Activated CD8-positive, alpha-beta memory T cell treated with anti-CD3 and anti-CD28 coated beads, Interleukin-2, amount 50 U/mL, for 1 hour (primary cell): ENCODE results near the gene KDM6A.
"Not testable (repeated sequence)": the region's sequence is repeated elsewhere in the genome, so short reads cannot be mapped to it uniquely, and the experiment has no call there.

Experiments used
- DNase-seq: peaks from one replicate; pipeline ENCODE4 v3.0.0-alpha.2; 2020; ENCODE audit errors: extremely low read depth

The KDM6A gene

DNA sequence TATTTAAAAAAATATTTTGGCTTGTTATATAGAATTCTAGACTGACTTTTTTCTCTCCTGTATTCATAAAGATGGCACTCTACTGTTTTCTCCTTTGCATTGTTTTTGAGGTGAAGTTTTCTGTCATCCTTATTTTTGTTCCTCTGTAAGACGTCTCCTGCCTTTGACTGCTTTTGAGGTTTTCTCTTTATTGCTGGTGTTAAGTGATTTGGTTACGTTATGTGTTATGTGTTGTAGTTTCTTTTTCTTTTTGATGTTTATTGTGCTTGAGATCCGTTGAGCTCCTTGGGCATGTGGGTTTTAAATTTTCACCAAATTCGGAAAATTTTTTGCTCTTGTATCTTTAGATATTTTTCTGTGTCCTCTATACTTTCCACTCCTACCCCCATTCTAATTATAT lies 50.0 kb downstream of the KDM6A start:
- DNase-seq = no peak

DNA sequence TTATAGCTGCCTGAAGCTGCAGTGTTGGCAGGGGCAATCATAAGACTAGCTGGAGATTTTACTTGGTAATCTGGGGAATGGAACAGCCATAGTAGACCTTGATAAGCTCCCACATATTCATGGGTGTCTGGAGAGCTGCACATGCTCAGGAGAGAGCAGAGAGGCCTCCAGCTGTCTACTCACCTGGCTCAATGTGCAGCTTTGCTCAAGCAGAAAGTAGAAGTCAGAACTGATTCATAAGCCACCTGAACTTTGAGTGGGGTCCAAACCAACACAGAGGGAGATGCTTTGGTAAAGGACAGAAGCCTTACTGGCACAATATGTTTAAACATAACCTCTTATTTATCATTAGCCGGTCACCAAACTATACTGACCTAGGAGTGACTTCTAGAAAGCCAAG lies 54.4 kb downstream of the KDM6A start:
- DNase-seq = no peak

DNA sequence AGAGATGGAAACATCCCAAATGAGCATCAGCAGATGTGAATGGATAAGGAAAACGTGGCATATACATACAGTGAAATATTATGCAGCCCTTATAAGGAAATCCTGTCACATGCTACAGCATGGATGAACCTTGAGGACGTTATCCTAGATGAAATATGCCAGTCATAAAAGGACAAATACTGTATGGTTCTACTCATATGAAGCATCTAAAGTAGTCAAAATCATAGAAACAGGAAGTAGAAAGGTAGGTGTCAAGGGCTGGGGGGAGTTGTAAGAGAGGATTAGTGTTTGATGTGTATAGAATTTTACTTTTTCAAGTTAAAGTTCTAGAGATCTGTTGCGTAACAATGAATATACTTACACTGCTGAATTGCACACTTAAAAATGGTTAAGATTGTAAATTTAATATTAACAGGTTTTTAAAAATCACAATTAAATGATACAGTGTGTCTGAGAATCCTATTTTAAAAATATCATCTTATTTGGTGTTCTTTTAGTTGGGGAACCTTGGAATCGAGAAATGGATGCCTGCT lies 58.5 kb downstream of the KDM6A start:
- DNase-seq = no peak

DNA sequence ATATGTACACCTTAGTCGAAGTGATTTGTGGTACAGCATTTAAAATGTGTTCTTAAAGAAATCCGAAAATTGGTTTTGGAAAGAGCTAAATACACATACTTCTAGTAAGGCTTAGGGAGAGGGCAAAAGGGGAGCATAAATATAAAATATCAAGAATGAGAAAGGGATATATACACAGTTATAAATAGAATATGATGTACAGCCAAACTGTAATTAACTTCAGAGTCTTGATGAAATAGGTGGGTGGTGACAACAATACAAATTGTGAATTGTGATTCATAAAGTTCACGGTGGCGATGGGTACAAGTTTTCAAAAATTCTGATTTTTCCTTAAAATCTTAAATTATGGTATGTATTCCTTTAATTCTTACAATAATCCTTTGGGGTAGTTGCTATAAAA lies 62.2 kb downstream of the KDM6A start:
- no peak for DNase-seq

DNA sequence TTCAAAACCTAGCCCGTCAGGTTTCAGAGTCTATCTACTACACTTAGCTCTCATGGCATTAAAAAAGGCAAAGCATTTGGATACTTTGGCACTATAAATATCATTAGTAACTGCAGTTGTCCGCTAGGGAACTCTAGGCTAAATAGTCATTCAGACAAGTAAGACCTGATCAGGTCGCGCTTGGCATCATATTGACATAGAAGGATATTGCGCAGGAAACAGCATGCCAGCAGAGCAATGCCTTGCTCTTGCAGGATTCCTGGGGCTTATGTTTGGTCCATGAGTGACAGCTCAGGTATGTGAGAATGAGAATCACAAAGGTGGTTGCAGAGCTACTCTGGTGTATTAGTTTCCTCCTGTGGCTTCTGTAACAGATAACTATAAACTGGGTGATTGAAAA lies 62.7 kb downstream of the KDM6A start:
- no peak for DNase-seq

DNA sequence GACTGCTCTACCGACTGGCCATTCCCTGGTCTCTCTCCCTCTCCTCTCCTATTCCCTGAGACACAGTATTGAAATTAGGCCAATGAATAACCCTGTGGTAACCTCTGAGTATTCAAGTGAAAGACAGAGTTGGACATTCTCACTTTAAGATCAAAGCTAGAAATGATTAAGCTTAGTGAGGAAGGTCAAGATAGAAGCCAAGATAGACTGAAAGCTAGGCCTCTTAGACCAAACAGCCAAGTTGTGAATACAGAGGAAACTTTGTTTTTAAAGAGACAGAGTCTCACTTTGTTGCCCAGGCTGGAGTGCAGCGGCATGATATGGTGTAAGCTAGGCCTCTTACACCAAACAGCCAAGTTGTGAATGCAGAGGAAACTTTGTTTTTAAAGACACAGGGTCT lies 64.6 kb downstream of the KDM6A start:
- no peak for DNase-seq

DNA sequence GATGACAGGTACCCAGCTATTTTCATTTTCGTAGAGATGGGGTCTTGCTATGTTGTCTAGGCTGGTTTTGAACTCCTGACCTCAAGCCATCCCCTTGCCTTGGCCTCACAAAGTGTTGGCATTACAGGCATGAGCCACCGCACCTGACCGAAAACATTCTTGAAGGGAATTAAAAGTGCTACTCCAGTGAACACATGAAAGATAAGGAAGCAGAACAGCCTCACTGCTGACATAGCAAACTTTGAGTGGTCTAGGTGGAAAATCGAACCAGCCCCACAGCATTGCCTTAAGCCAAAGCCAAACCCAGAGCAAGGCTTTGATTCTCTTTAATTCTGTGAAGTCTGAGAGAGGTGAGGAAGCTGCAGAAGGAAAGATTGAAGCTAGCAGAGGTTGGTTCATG lies 65.1 kb downstream of the KDM6A start:
- DNase-seq = no peak

DNA sequence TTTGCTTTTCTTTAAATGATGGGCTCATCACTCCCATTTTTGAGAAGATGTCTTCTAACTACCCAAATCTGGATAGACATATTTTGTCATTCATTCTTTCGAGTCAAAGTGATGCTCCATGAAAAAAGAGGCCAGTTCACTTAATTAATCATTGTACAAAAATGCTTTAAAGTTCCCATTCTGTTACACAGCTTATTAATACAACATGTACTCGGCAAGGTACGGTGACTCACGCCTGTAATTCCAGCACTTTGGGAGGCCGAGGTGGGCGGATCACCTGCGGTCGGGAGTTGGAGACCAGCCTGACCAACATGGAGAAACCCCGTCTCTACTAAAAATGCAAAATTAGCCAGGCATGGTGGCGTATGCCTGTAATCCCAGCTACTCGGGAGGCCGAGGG lies 67.6 kb downstream of the KDM6A start:
- DNase-seq = not testable (repeated sequence)

DNA sequence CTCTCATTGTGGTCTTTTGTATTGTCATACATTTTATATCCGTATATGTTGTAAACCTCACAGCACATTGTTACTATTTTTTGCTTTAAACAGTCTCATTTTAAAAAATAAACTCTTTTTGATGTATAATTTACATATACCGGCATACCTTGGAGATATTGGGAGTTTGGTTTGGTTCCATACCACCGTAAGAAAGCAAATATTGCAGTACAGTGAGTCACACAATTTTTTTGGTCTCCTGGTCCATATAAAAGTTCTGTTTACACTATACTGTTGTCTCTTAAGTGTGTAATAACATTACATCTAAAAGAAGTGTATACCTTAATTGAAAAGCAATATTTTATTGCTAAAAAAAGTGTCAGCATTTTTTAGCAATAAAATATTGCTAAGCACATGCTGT lies 70.0 kb downstream of the KDM6A start:
- no peak for DNase-seq

DNA sequence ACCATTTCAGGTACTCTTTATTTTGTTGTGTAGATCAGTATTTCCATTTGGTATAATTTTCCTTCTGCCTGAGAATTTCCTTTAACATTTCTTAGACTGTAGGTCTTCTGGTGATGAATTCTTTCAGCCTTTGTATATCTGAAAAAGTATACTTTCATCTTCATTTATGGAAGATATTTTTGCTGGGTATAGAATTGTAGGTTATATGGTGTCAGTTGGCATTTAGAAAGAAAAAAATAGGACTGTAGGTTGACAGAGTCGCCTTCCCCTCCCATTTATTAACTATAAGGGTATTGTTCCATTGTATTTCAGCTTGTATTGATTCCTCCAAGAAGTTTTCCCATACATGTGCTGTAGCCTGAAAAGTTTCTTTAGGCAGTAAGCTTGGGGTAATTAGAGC lies 71.9 kb downstream of the KDM6A start:
- DNase-seq = no peak

DNA sequence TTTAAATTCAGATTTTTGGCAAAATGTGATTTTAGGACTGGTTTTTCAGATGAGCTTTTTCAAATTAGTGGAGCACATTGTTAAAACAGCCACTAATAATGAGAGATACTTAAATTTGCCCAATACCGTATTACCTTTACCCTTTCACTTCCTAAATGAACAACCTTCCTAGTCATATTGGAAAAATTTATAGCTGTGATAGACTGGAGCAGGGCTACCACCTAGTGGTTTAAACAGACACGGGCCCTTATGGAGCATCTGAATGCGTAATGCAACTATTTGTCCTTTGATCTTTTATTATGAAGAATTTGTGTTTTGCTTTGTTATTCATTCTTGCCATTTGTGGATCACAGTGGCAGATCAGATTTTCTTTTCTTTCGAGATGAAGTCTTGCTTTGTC lies 72.7 kb downstream of the KDM6A start:
- DNase-seq = no peak

DNA sequence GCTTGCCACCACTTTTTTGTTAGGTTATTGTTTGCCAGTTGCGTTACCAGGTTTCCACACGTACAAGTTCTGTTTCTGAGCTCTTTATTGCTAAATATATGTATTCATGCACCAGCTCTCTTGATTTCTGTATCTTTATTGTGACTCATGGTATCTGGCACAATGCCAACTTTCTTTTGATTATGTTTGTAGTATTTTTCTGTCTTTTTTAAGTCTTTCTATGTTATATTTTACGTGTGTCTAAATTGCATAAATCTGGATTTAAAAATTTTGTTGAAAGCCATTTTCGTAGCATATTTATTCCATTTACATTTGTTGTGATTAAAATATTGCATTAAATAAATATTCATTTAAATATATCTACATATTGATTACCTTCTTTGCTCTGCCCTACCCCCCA lies 73.8 kb downstream of the KDM6A start:
- DNase-seq = no peak

DNA sequence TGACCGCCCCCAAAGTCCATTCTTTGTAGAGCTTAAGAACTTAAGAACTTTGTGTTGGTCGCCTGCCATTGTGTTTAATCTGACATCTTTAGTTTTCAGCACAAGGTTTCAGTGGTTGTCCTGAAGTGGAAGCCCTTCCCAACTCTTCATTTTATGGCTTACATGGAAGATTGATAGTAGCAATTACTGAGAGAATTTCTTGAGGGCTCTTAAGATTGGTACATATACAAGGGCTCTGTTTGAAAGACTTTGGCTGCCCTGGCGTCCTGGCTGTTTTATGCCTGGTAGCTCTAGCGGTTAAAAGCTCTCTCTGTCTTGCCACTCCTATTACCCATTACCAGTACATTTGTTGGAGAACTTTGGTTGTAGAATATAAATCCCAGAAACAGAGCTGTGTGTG lies 75.0 kb downstream of the KDM6A start:
- DNase-seq = no peak

DNA sequence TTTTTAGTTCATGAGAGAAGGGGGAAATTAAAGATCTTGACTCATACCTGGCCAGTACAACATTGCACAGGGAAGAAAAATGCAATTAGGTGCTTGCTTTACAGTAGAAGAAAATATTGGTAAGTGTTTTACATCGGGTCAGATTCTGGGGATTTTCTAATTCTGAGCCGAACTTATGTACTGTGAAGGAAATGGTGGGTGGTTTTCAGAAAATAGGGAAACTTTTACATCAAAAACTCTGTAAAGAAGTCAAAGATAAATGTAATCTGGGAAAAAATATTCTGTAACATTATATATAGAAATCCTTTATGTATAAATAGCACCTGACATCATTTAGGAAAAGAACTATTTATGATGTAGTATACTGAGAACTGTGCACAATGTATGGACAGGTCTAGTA lies 75.4 kb downstream of the KDM6A start:
- DNase-seq = no peak

DNA sequence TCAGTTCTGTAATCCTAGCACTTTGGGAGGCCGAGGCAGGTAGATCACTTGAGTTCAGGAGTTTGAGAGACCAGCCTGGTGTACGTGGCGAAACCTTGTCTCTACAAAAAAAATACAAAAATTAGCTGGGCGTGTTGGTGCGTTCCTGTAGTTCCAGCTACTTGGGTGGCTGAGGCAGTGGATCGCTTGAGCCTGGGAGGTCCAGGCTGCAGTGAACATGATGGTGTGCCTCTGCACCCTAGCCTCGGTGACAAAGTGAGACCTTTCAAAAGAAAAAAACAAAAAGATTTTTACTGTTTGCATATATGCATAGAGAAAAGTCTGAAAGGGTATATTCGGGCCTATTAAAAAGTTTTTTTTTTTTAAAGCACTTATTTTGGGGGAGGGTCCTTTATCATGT lies 76.1 kb downstream of the KDM6A start:
- DNase-seq = no peak

DNA sequence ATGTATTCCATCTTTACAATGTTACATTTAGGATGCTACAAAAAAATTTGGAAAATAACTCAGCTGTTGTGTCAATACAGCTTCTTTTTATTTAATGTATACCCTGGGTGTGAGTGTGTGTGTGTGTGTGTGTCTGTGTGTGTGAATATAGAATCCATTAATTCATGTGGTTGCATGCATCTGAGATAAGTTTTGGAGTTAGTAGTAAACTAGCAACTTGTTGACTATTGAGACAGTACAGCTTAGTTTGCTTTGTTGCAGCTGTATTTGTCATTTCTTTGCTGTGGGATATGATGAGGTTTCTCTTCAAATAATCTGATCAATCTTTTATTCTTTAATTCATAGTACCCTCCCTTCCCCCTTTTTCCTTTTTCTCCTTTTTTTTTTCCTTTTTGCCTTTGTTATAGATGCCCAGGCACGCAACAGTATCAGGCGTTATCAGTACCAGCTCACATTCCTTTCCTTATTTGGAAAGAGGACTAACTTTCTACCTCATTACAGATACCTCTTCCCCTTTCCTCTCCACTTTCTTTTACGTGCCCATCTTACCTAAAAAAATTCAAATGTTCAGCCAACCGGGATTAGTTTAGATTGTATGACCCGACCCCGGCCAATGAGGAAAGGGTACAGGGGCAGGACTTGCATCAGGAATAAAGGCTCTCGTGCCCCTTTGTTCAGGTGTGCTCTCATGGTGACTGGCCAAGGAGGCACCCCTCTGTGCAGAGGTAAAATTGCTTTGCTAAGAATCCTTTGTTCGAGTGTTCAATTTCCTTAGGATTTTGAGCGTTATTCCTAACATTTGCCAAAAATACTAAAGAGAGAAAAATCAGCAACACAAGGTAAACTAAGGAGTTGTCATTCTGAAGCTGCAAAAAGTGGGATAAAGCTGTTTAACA lies 77.7 kb downstream of the KDM6A start:
- not testable (repeated sequence) for DNase-seq

DNA sequence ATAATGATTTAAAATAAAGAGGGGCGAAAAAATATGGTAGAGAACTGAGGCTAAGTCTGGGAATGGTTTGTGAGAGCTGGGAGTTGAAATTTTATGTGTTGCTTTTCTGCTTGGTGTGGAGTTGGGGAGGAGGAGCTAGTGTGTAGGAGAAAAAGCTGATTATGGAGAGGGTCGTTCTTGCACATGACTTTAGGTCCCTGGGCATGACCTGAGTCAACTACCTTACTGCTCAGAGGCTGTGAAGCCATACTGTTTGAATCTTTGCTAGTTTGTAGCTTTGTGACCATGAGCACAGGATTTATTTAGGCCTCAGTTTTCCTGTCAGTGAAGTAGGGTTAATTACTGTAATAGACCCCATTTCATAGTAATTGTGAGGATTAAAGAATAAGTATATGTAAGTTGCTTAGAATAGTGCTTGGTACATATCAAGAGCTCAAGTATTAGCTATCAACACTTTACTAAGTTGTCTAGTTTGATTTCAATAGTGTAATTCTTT lies 78.6 kb downstream of the KDM6A start:
- no peak for DNase-seq

DNA sequence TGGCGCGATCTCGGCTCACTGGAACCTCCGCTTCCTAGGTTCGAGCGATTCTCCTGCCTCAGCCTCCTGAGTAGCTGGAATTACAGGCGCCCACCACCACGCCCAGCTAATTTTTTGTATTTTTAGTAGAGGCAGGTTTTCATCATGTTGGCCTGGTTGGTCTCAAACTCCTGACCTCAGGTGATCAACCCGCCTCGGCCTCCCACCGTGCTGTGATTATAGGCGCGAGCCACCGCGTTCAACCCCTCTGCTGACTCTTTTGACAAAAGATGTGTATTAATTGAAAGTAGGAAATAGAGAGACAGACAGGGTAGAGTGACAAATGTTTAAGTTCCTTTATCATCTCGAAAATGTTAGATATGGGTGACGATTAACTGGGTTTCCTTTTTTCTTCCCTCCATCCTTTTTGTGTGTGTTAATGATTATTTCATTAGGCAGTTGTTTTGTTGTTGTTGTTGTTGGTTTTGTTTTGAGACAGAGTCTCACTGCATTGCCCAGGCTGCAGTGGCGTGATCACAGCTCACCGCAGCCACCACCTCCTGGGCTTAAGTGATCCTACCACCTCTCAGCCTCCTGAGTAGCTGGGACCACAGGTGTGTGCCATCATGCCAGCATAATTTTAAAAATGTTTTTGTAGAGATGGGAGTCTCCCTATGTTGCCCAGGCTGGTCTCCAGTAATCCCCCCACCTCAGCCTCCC lies 79.5 kb downstream of the KDM6A start:
- DNase-seq = no peak

DNA sequence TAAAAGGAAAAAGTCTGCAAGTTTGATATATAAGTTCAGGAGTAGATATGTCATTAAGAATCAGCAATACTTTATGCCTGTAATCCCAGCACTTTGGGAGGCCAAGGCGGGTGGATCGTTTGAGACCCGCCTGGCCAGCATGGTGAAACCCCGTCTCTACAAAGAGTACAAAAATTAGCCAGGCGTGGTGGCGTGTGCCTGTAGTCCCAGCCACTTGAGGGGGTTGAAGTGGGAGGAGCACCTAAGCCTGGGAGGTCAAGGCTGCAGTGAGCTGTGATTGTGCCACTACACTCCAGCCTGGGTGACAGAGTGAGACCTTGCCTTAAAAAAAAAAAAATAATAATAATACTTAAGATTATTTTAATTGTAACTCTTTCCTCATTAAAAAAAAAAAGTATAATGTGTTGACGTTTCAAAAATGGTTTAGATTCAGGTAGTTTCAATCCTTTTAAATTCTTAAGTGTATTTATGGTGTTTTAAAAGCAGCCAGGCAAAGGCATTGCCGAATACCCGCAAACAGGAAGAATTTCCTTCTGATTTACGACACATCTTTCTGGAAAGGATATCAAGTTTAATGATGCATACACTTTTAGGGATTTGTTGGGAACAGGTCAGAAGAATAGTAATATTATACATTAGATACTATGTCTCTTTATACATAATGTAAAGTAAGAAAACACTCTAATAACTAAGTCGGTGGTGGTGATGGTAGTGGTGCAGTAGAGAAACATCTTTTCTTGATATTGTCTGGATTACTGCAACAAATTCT lies 80.9 kb downstream of the KDM6A start:
- no peak for DNase-seq

DNA sequence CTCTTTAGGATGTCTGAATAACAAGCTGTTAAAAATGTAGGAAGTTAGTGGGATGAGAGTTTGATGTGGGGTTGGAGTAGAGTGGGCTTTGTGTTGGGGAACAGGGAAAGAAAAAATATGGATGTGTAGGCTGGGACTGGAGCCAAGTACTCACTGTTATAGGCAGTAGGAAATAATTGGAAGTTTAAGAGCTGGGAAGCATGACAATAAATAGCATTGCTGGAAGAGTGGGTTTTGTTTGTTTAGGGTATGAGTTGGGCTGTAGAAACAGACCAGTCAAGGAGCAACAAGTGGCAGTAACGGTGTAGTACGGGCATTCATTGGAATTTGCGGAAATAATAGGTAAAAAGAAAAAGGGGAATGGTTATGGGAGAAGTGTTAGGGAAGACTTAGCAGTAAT lies 81.6 kb downstream of the KDM6A start:
- no peak for DNase-seq

DNA sequence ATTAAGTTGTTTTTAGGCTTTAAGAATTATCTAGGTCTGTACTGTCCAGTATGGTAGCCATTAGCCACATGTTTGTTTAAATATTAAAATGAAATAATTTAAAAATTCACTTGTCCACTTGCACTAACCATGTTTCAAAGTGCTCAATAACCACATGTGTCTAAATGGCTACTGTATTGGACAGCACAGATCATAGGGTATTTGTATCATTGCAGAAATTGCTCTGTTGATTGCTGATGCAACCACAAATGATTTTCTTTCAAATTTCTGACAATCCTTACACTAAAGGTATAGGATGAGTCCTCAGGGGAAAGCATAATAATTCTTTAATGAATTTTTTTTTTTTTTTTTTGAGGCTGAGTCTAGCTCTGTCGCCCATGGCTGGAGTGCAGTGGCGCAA lies 84.9 kb downstream of the KDM6A start:
- no peak for DNase-seq

DNA sequence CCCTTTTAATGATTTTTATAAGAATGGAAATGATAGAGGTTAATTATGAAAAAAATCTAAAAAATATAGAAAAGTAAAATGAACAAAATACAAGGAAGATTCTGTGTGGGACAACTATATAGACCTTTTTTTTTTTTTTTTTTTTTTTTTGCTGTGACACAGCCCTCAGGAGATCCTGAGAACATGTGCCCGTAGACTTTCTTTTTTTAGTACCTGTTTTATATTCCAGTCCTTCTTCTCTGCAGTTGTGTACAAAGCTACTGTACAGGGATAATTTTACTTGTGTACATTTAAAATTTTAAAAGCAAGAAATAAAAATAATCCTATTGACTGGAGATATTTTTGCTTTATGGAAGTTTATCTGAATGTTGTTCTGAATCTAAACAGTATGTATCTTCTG lies 85.5 kb downstream of the KDM6A start:
- no peak for DNase-seq
